Liver (tissue), 9 donors: ENCODE data around the gene PUS7L. TPM values are rescaled to one million over a fixed set of nuclear protein-coding genes. Genes with fewer than 3 reads are reported as not detected.
"Not testable (repeated sequence)": the region's sequence is repeated elsewhere in the genome, so short reads cannot be mapped to it uniquely, and the experiment has no call there.

Experiments used
- DNase-seq: peaks from one replicate; pipeline ENCODE4 v3.0.0-alpha.2; 2017; ENCODE audit warnings: low spot score
- H3K27ac ChIP-seq, 2 donors: one replicate each; pipeline ENCODE4 v1.7.0; 2013; ENCODE audit warnings: inconsistent platforms in 2 of 2, low read length in 2 of 2, control low read depth in 1 of 2, low read depth in 1 of 2, mild to moderate bottlenecking in 1 of 2
- H3K27me3 ChIP-seq, 4 donors: one replicate each; pipeline versions ENCODE4 v1.6.1 to v1.7.0; 2013; ENCODE audit warnings: low read length in 3 of 4, inconsistent platforms in 1 of 4, mild to moderate bottlenecking in 1 of 4, moderate library complexity in 1 of 4; ENCODE audit not compliant: control insufficient read depth in 4 of 4, insufficient read depth in 4 of 4
- H3K36me3 ChIP-seq, 4 donors: one replicate each; pipeline versions ENCODE4 v1.6.1 to v1.7.0; 2013; ENCODE audit warnings: low read length in 3 of 4, mild to moderate bottlenecking in 3 of 4, low read depth in 1 of 4, moderate library complexity in 1 of 4; ENCODE audit not compliant: control insufficient read depth in 4 of 4, insufficient read depth in 3 of 4
- H3K4me1 ChIP-seq, 4 donors: one replicate each; pipeline versions ENCODE4 v1.6.1 to v1.7.0; 2013; ENCODE audit warnings: low read length in 3 of 4, mild to moderate bottlenecking in 3 of 4, moderate library complexity in 1 of 4; ENCODE audit not compliant: control insufficient read depth in 4 of 4, insufficient read depth in 4 of 4
- H3K4me3 ChIP-seq, 3 donors: one replicate each; pipeline versions ENCODE4 v1.6.1 to v1.7.0; 2013; ENCODE audit warnings: low read length in 3 of 3, control low read depth in 1 of 3, low read depth in 1 of 3, mild to moderate bottlenecking in 1 of 3
- H3K9ac ChIP-seq, 2 donors: one replicate each; pipeline ENCODE4 v1.7.0; 2013; ENCODE audit warnings: low read length in 2 of 2, mild to moderate bottlenecking in 2 of 2, moderate library complexity in 2 of 2, control low read depth in 1 of 2, low read depth in 1 of 2
- H3K9me3 ChIP-seq, 4 donors: one replicate each; pipeline versions ENCODE4 v1.6.1 to v1.7.0; 2013; ENCODE audit warnings: low read length in 3 of 4; ENCODE audit not compliant: control insufficient read depth in 4 of 4
- EGR1 ChIP-seq, 2 donors: IDR thresholded peaks; 2 replicates each; pipeline ENCODE4 v1.6.1; 2016 to 2018; ENCODE audit warnings: antibody characterized with exemption in 2 of 2, low read depth in 2 of 2
- FOXA1 ChIP-seq: IDR thresholded peaks from 2 replicates; pipeline ENCODE4 v1.6.1; 2016; ENCODE audit warnings: antibody characterized with exemption
- FOXA2 ChIP-seq: IDR thresholded peaks from 2 replicates; pipeline ENCODE4 v1.6.1; 2016; ENCODE audit warnings: antibody characterized with exemption
- GABPA ChIP-seq, 2 donors: IDR thresholded peaks in 1 of 2; conservative IDR thresholded peaks in 1 of 2; 2 replicates each; pipeline ENCODE4 v1.6.1; 2016; ENCODE audit warnings: antibody characterized with exemption in 2 of 2, mild to moderate bottlenecking in 1 of 2, moderate library complexity in 1 of 2
- HNF4G ChIP-seq: IDR thresholded peaks from 2 replicates; pipeline ENCODE4 v1.6.1; 2016; ENCODE audit warnings: antibody characterized with exemption
- JUND ChIP-seq, 2 donors: IDR thresholded peaks; 2 replicates each; pipeline ENCODE4 v1.6.1; 2016; ENCODE audit warnings: antibody characterized with exemption in 2 of 2
- NR2F2 ChIP-seq: IDR thresholded peaks from 2 replicates; pipeline ENCODE4 v1.6.1; 2016; ENCODE audit warnings: antibody characterized with exemption
- RAD21 ChIP-seq, 2 donors: IDR thresholded peaks; 2 replicates each; pipeline ENCODE4 v1.6.1; 2016; ENCODE audit warnings: antibody characterized with exemption in 2 of 2, mild to moderate bottlenecking in 2 of 2
- RXRA ChIP-seq, 2 donors: IDR thresholded peaks; 2 replicates each; pipeline ENCODE4 v1.6.1; 2017 to 2018; ENCODE audit warnings: antibody characterized with exemption in 2 of 2, mild to moderate bottlenecking in 1 of 2
- SP1 ChIP-seq: IDR thresholded peaks from 2 replicates; pipeline ENCODE4 v1.6.1; 2018; ENCODE audit warnings: antibody characterized with exemption, mild to moderate bottlenecking
- TAF1 ChIP-seq: conservative IDR thresholded peaks from 2 replicates; pipeline ENCODE4 v1.6.1; 2016; ENCODE audit warnings: antibody characterized with exemption, mild to moderate bottlenecking
- WGBS: extraction: QIAGEN DNeasy Blood & Tissue Kit; methylation state at CpG from one replicate; pipeline ENCODE4 v1.1.7; 2013; 5-methylcytosine and 5-hydroxymethylcytosine counted together
- polyA plus RNA-seq, 2 donors: library from polyadenylated mRNA; stranded (reverse) in 1 of 2; unstranded in 1 of 2; fragments of 200-250 nt in 1 of 2; fragments of >200 nt in 1 of 2; fragmentation: Nextera tagmentation in 1 of 2; extraction: Ambion mirVana in 1 of 2; gene quantifications; one replicate each; pipeline versions ENCODE4 v1.2.1 to v1.2.3, GENCODE V29; 2013 to 2015
- total RNA-seq, 2 donors: library from RNA; depleted of rRNA; stranded (reverse); fragments of >200 nt; gene quantifications; one replicate each; pipeline ENCODE4 v1.2.3, GENCODE V29; 2014
- TF ChIP-seq, protein P1 (sequence below): IDR thresholded peaks from 2 replicates; pipeline ENCODE4 v1.6.1; 2016; ENCODE audit warnings: antibody characterized with exemption
- TF ChIP-seq, protein P2 (sequence below): fragments of 150-350 bp; IDR thresholded peaks from 2 replicates; pipeline ENCODE4 v1.5.1; 2017; ENCODE audit warnings: improper control_type of control experiment, low read depth, low read length; ENCODE audit not compliant: missing input control
- TF ChIP-seq, protein P3 (sequence below): IDR thresholded peaks from 2 replicates; pipeline ENCODE4 v1.6.1; 2016; ENCODE audit warnings: antibody characterized with exemption, mild to moderate bottlenecking
- TF ChIP-seq, protein P4 (sequence below): IDR thresholded peaks from 2 replicates; pipeline ENCODE4 v1.6.1; 2016; ENCODE audit warnings: antibody characterized with exemption
- donor health status: healthy.
- donor health status: healthy.
- donor health status: healthy.
- donor health status: healthy.
- donor health status: healthy.

PUS7L gene
- total and polyA plus RNA-seq, 4 donors, result 1.7 to 9.2 (median 7.2) TPM

DNA sequence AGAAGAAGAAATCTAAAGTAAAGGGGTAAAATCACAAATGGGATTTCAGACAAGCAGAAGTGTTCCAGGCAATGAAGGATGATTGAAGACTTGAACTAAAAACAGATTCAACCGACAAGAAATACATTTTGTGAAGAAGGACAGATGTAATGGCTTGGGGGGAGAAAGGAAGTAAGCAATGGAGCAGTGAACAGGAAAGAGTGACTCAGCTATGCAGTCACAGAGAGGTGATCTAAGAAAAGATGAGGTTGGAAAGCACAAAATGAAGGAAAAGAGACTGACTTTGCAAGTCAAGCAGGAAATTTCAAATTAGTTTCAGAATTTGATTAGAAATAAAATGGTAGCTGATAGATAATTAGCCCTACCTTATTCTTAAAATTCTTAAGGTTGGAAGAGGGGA is 66.5 kb downstream of the PUS7L start:
- Histone ChIP-seq H3K27me3 (peaks cover 0 to 4% (median 0%) of the 10 kb centered on the region in 4 donors), H3K4me1 (no peaks in the 10 kb centered on the region), H3K27ac (no peak overlapping the region), H3K9ac (no peak overlapping the region), H3K9me3 (no peaks in the 10 kb centered on the region), H3K36me3 (no peaks in the 10 kb centered on the region), H3K4me3 (no peak overlapping the region)
- 31% methylated on average over 1 of the region's 1 CpG for WGBS
- DNase-seq, result no peak
- TF ChIP-seq EGR1 (IDR thresholded peaks at IDR 0.05; ENCODE audit: low read depth in 2 of 2) (no peak), FOXA1 (no peak), HNF4G (no peak), NR2F2 (no peak), SP1 (no peak)

DNA sequence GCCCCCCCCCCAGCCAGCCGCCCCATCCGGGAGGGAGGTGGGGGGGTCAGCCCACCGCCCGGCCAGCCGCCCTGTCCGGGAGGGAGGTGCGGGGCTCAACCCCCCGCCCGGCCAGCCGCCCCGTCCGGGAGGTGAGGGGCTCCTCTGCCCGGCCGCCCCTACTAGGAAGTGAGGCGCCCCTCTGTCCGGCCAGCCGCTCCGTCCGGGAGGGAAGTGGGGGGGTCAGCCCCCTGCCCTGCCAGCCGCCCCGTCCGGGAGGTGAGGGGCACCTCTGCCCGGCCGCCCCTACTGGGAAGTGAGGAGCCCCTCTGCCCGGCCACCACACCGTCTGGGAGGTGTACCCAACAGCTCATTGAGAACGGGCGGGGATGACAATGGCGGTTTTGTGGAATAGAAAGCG is 73.1 kb downstream of the PUS7L start:
- not testable (repeated sequence) for H3K27ac ChIP-seq, H3K9me3 ChIP-seq, DNase-seq, H3K9ac ChIP-seq, H3K27me3 ChIP-seq, H3K36me3 ChIP-seq, H3K4me3 ChIP-seq, H3K4me1 ChIP-seq
- 96% methylated on average over 26 of the region's 30 CpGs for WGBS

DNA sequence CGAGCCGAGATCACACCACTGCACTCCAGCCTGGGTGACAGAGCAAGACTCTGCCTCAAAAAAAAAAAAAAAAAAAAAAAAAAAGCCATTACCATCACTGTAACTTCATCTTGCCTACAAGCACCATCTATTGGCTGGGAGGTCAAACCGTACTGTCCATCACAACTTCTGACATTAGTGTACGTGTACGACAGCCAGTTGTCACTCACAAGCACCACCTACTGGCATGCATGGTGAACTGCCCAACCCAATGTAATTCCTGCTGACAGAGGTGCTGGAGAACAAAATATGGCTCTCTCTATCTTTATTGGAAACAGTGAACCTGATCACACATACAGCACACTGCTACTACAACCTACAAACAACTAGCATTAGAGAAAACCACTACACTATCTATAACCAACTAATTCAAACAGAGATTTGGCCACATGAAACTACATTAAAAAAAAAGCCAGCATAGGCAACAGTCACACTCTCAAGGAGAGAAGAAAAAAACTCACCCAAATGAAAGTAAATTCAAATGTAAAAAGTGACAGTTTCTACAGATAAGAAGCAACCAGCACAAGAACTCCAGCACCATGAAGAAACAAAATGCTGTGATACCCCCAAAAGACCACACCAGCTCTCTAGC is 82.3 kb downstream of the PUS7L start:
- Histone ChIP-seq H3K9me3 (no peaks in the 10 kb centered on the region), H3K9ac (no peak overlapping the region), H3K4me3 (no peak overlapping the region), H3K4me1 (no peaks in the 10 kb centered on the region), H3K27ac (no peak overlapping the region), H3K27me3 (no peaks in the 10 kb centered on the region), H3K36me3 (no peaks in the 10 kb centered on the region)
- TF ChIP-seq RAD21 (IDR thresholded peaks at IDR 0.05), result peak in 1 of 2 donors; percentile 53
- TF ChIP-seq, protein P1, sequence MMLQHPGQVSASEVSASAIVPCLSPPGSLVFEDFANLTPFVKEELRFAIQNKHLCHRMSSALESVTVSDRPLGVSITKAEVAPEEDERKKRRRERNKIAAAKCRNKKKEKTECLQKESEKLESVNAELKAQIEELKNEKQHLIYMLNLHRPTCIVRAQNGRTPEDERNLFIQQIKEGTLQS, result no peak
- TF ChIP-seq, protein P2, sequence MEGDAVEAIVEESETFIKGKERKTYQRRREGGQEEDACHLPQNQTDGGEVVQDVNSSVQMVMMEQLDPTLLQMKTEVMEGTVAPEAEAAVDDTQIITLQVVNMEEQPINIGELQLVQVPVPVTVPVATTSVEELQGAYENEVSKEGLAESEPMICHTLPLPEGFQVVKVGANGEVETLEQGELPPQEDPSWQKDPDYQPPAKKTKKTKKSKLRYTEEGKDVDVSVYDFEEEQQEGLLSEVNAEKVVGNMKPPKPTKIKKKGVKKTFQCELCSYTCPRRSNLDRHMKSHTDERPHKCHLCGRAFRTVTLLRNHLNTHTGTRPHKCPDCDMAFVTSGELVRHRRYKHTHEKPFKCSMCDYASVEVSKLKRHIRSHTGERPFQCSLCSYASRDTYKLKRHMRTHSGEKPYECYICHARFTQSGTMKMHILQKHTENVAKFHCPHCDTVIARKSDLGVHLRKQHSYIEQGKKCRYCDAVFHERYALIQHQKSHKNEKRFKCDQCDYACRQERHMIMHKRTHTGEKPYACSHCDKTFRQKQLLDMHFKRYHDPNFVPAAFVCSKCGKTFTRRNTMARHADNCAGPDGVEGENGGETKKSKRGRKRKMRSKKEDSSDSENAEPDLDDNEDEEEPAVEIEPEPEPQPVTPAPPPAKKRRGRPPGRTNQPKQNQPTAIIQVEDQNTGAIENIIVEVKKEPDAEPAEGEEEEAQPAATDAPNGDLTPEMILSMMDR, result peak; percentile 41
- DNase-seq, result no peak
- WGBS, result 52% methylated on average over 5 of the region's 5 CpGs

DNA sequence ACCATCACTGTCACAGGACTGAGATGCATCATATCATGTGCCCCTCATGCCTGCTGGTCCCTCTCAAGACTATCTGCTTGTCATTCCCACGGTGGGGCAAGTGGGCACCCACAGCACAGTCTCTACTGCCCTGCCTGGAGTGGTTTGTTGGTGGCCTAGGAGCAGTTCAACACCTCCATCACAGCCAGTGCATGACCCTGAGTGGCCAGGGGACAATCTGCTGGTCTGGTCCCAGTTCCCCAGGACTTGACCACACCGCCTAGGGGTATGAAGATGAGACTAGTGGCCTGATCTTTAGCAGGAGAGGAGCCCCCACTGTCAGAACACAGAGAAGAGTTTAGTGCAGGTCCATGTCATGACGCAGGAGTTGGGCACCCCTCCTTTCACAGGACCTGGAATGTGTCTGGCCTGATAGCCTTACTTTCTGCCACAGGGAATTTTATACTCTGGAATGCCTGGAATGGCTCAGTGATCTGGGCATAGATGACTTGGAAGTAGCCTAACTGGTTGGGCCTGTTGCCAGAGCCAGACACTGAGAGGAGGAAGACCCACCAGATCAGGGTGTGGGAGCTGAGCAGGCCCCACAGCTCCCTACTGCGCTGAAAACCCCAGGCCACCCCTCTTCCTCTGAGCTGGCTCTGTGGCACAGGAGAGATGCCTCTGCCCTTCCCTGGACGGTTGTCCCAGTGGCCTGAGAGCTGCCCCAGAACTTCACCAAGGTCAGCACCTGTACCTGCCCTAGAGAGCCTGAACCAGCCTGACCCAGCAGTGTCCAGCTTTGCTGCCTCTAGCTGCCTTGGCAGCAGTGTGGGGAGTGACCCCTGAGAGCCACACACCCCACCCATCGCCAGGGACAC is 83.3 kb downstream of the PUS7L start:
- no peaks in the 10 kb centered on the region for H3K9me3 ChIP-seq
- H3K4me3 ChIP-seq, result no peak overlapping the region
- H3K27ac ChIP-seq, result no peak overlapping the region
- 77% methylated on average over 6 of the region's 6 CpGs for WGBS
- TF ChIP-seq, protein P3, sequence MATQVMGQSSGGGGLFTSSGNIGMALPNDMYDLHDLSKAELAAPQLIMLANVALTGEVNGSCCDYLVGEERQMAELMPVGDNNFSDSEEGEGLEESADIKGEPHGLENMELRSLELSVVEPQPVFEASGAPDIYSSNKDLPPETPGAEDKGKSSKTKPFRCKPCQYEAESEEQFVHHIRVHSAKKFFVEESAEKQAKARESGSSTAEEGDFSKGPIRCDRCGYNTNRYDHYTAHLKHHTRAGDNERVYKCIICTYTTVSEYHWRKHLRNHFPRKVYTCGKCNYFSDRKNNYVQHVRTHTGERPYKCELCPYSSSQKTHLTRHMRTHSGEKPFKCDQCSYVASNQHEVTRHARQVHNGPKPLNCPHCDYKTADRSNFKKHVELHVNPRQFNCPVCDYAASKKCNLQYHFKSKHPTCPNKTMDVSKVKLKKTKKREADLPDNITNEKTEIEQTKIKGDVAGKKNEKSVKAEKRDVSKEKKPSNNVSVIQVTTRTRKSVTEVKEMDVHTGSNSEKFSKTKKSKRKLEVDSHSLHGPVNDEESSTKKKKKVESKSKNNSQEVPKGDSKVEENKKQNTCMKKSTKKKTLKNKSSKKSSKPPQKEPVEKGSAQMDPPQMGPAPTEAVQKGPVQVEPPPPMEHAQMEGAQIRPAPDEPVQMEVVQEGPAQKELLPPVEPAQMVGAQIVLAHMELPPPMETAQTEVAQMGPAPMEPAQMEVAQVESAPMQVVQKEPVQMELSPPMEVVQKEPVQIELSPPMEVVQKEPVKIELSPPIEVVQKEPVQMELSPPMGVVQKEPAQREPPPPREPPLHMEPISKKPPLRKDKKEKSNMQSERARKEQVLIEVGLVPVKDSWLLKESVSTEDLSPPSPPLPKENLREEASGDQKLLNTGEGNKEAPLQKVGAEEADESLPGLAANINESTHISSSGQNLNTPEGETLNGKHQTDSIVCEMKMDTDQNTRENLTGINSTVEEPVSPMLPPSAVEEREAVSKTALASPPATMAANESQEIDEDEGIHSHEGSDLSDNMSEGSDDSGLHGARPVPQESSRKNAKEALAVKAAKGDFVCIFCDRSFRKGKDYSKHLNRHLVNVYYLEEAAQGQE, result no peak
- TF ChIP-seq, protein P4, sequence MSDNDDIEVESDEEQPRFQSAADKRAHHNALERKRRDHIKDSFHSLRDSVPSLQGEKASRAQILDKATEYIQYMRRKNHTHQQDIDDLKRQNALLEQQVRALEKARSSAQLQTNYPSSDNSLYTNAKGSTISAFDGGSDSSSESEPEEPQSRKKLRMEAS, result no peak
- no peak for TF ChIP-seq RXRA (IDR thresholded peaks at IDR 0.05)
- no peak for TF ChIP-seq TAF1
- no peak for TF ChIP-seq GABPA (IDR thresholded peaks at IDR 0.05 in 1 of 2, conservative IDR thresholded peaks at IDR 0.05 in 1 of 2)
- no peak for TF ChIP-seq SP1
- TF ChIP-seq FOXA1, result no peak
- no peak for TF ChIP-seq FOXA2
- no peak for TF ChIP-seq JUND (IDR thresholded peaks at IDR 0.05)
- no peak for TF ChIP-seq HNF4G
- TF ChIP-seq, protein P1, result no peak
- H3K9ac ChIP-seq, result no peak overlapping the region
- no peak for DNase-seq
- H3K27me3 ChIP-seq, result no peaks in the 10 kb centered on the region
- H3K36me3 ChIP-seq, result no peaks in the 10 kb centered on the region
- no peaks in the 10 kb centered on the region for H3K4me1 ChIP-seq
